ENCODE data around the gene TUBD1.
"Not testable (repeated sequence)": the region's sequence is repeated elsewhere in the genome, so short reads cannot be mapped to it uniquely, and the experiment has no call there.

TUBD1 gene

DNA sequence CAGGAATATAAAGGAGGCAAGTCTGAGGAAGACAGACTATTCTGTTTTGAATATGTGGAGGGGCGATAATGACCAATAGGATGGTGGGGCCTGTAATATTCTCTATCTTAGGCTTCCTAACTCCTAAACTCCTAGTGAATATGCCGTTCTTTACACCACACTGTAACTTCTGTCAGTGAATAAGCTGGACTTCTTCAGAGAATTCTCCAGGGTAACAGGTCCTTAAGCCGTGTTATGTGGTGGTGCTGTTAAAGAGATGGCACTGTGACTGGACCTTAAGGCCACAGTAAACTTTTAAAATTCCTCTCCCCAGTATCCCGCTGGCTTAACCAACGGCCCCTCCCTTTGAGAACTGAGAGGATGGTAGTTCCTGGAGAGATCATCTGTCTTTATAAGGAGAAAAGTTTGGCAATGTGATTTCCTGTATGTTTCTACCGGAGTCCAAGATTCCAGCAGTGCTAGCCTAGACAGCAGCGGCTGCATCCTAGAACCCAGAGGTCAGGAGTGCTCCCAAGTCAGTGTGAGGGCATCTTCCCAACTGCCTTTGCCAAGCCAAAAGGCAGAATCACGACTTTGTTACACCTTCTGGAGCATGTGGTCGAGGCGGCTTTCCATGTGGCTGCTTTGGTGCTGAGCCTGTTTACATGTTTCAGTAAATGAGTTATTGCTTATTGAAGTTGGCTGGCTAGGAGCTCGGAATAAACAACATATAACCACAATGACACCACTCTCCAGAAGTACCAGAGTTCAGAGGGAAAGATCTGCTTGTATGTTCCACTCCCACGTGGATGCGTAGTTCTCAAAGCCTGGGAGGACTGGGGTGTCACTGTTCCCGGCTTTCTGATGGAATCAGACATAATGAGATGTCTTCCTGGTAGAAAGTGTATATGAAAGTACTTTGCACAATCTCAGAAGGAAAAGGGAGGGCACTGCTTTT lies 41.0 kb downstream of the TUBD1 start:
- in situ Hi-C loops (cut with MboI; ENCODE audit: low pct_unique_long_range_greater_than_20kb, low sequenced_read_pairs, unreplicated experiment): no loop called here

GRCh38 chr17:59850311-59850710 lies 42.4 kb downstream of the TUBD1 start:
- DNase-seq (ENCODE audit: low spot score); in situ Hi-C loops (cut with MboI; ENCODE audit: low pct_unique_long_range_greater_than_20kb, low sequenced_read_pairs, unreplicated experiment): not testable (repeated sequence)

More for the DNA sequence above, 41.0 kb downstream of the TUBD1 start:
- DNase-seq (ENCODE audit: low spot score): no peak
- TF ChIP-seq, protein P1, sequence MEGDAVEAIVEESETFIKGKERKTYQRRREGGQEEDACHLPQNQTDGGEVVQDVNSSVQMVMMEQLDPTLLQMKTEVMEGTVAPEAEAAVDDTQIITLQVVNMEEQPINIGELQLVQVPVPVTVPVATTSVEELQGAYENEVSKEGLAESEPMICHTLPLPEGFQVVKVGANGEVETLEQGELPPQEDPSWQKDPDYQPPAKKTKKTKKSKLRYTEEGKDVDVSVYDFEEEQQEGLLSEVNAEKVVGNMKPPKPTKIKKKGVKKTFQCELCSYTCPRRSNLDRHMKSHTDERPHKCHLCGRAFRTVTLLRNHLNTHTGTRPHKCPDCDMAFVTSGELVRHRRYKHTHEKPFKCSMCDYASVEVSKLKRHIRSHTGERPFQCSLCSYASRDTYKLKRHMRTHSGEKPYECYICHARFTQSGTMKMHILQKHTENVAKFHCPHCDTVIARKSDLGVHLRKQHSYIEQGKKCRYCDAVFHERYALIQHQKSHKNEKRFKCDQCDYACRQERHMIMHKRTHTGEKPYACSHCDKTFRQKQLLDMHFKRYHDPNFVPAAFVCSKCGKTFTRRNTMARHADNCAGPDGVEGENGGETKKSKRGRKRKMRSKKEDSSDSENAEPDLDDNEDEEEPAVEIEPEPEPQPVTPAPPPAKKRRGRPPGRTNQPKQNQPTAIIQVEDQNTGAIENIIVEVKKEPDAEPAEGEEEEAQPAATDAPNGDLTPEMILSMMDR (IDR thresholded peaks at IDR 0.05; ENCODE audit: extremely low read depth, insufficient read depth, missing control alignments): no peak

- TF ChIP-seq, protein P1 (IDR thresholded peaks at IDR 0.05; ENCODE audit: extremely low read depth, insufficient read depth, missing control alignments): no peak
- in situ Hi-C loops (cut with MboI; ENCODE audit: low pct_unique_long_range_greater_than_20kb, low sequenced_read_pairs, unreplicated experiment): no loop called here
- no peak for DNase-seq (ENCODE audit: low spot score)
Measured at GRCh38 chr17:59848778-59849177, 44.0 kb downstream of the TUBD1 start.

GRCh38 chr17:59848385-59848668 lies 44.4 kb downstream of the TUBD1 start:
- TF ChIP-seq, protein P1 (IDR thresholded peaks at IDR 0.05; ENCODE audit: extremely low read depth, insufficient read depth, missing control alignments): no peak
- DNase-seq (ENCODE audit: low spot score): no peak
- in situ Hi-C loops (cut with MboI; ENCODE audit: low pct_unique_long_range_greater_than_20kb, low sequenced_read_pairs, unreplicated experiment): no loop called here

- in situ Hi-C loops (cut with MboI; ENCODE audit: low pct_unique_long_range_greater_than_20kb, low sequenced_read_pairs, unreplicated experiment): no loop called here
- peak; percentile 43 for DNase-seq (ENCODE audit: low spot score)
- TF ChIP-seq, protein P1 (IDR thresholded peaks at IDR 0.05; ENCODE audit: extremely low read depth, insufficient read depth, missing control alignments): no peak
Measured at GRCh38 chr17:59846394-59847165, 46.2 kb downstream of the TUBD1 start.

GRCh38 chr17:59845595-59846393 lies 46.9 kb downstream of the TUBD1 start:
- TF ChIP-seq, protein P1 (IDR thresholded peaks at IDR 0.05; ENCODE audit: extremely low read depth, insufficient read depth, missing control alignments): no peak
- no peak for DNase-seq (ENCODE audit: low spot score)
- in situ Hi-C loops (cut with MboI; ENCODE audit: low pct_unique_long_range_greater_than_20kb, low sequenced_read_pairs, unreplicated experiment): no loop called here
